GM21526 (cell line): ENCODE measurements around the gene ATXN7L3.

Source experiments
- ATAC-seq: cut with Tn5 transposase; IDR thresholded peaks from one replicate; pipeline ENCODE4 v1.9.1; 2021; ENCODE audit warnings: moderate library complexity; ENCODE audit not compliant: unreplicated experiment, low FRiP score

Gene ATXN7L3

GRCh38 chr17:44219108-44219615, 19.5 kb upstream of the ATXN7L3 start:
- ATAC-seq = no peak

GRCh38 chr17:44218344-44219107, 18.8 kb upstream of the ATXN7L3 start:
- ATAC-seq = no peak

- ATAC-seq = no peak
These were observed 18.2 kb upstream of the ATXN7L3 start for GRCh38 chr17:44217738-44218343.

- ATAC-seq = no peak
These were observed 17.0 kb upstream of the ATXN7L3 start for GRCh38 chr17:44216694-44217093.

GRCh38 chr17:44216173-44216572, 16.5 kb upstream of the ATXN7L3 start:
- no peak for ATAC-seq

GRCh38 chr17:44214896-44215295, 15.2 kb upstream of the ATXN7L3 start:
- no peak for ATAC-seq

- no peak for ATAC-seq
These were observed 14.5 kb upstream of the ATXN7L3 start for GRCh38 chr17:44214230-44214494.

GRCh38 chr17:44213403-44214229, 13.9 kb upstream of the ATXN7L3 start:
- ATAC-seq = no peak

GRCh38 chr17:44212507-44213402, 13.1 kb upstream of the ATXN7L3 start:
- ATAC-seq = no peak

- ATAC-seq = no peak
These were observed 11.9 kb upstream of the ATXN7L3 start for GRCh38 chr17:44211281-44212265.

GRCh38 chr17:44210342-44211192, 10.9 kb upstream of the ATXN7L3 start:
- no peak for ATAC-seq

GRCh38 chr17:44209786-44210341, 10.2 kb upstream of the ATXN7L3 start:
- no peak for ATAC-seq

- no peak for ATAC-seq
These were observed 8.1 kb upstream of the ATXN7L3 start for GRCh38 chr17:44207743-44208142.

GRCh38 chr17:44207319-44207718, 7.6 kb upstream of the ATXN7L3 start:
- ATAC-seq = no peak

- ATAC-seq = no peak
These were observed 7.1 kb upstream of the ATXN7L3 start for GRCh38 chr17:44206825-44207155.

- no peak for ATAC-seq
These were observed 6.5 kb upstream of the ATXN7L3 start for GRCh38 chr17:44205962-44206824.

GRCh38 chr17:44204441-44204882, 4.8 kb upstream of the ATXN7L3 start:
- ATAC-seq = no peak
